Gastroesophageal sphincter (tissue), 4 donors: ENCODE measurements around the gene STUM. TPM values are rescaled to one million over a fixed set of nuclear protein-coding genes. Genes with fewer than 3 reads are reported as not detected.

Experiments used
- ATAC-seq: fragments of 150-250 bp; one replicate; pipeline ENCODE4 v1.9.1; 2016; ENCODE audit warnings: mild to moderate bottlenecking, moderate library complexity
- H3K27ac ChIP-seq, 4 donors: fragments of 200-600 bp; sonication (generic) in 3 of 4; 1 replicate in 3 of 4; 2 replicates in 1 of 4; pipeline ENCODE4 v1.5.1; 2016 to 2019
- H3K27me3 ChIP-seq: fragments of 200-600 bp; sonication (generic); one replicate; pipeline ENCODE4 v1.5.1; 2019
- H3K36me3 ChIP-seq, 2 donors: fragments of 200-600 bp; sonication (generic); one replicate each; pipeline ENCODE4 v1.5.1; 2019; ENCODE audit warnings: control low read depth in 1 of 2
- H3K4me1 ChIP-seq, 3 donors: fragments of 200-600 bp; sonication (generic); 1 replicate in 2 of 3; 2 replicates in 1 of 3; pipeline ENCODE4 v1.5.1; 2016 to 2019; ENCODE audit warnings: control low read depth in 2 of 3
- H3K4me3 ChIP-seq, 2 donors: fragments of 200-600 bp; sonication (generic); one replicate each; pipeline ENCODE4 v1.5.1; 2019; ENCODE audit warnings: mild to moderate bottlenecking in 1 of 2, moderate library complexity in 1 of 2
- H3K9me3 ChIP-seq, 3 donors: fragments of 200-600 bp; sonication (generic); one replicate each; pipeline ENCODE4 v1.5.1; 2017 to 2019; ENCODE audit warnings: control low read depth in 2 of 3
- CTCF ChIP-seq, 4 experiments: fragments of 200-600 bp in 2 of 4; fragments of 450-650 bp in 2 of 4; sonication (generic) in 1 of 4; IDR thresholded peaks; one replicate each; pipeline ENCODE4 v1.5.1; 2017 to 2019; ENCODE audit warnings: antibody characterized with exemption in 4 of 4, mild to moderate bottlenecking in 2 of 4, moderate library complexity in 2 of 4
- EP300 ChIP-seq: sonication (generic); formaldehyde crosslinking; IDR thresholded peaks from one replicate; pipeline ENCODE4 v1.6.1; 2017; ENCODE audit warnings: antibody characterized with exemption, mild to moderate bottlenecking
- POLR2A ChIP-seq, 2 donors: fragments of 450-650 bp; IDR thresholded peaks; one replicate each; pipeline ENCODE4 v1.6.1; 2017; ENCODE audit warnings: antibody characterized with exemption in 2 of 2, mild to moderate bottlenecking in 2 of 2, moderate library complexity in 1 of 2
- POLR2AphosphoS5 ChIP-seq: sonication (generic); formaldehyde crosslinking; IDR thresholded peaks from one replicate; pipeline ENCODE4 v1.6.1; 2017; ENCODE audit warnings: antibody characterized with exemption
- WGBS, 2 donors: methylation state at CpG; one replicate each; pipeline ENCODE4 v1.1.5; 2018; ENCODE audit warnings: low coverage in 1 of 2; 5-methylcytosine and 5-hydroxymethylcytosine counted together
- total RNA-seq, 4 donors: library from RNA; depleted of rRNA; stranded (reverse); fragments of >200 nt; gene quantifications; one replicate each; pipeline ENCODE4 v1.1.0, GENCODE V29; 2016

The STUM gene
- total RNA-seq, 4 donors from 2014 or later, result 2.8 to 9.1 (median 4.5) TPM

GRCh38 chr1:226575436-226575720 lies 26.8 kb downstream of the STUM start:
- ATAC-seq, result no peak
- no peaks in the 10 kb centered on the region for H3K36me3 ChIP-seq
- H3K9me3 ChIP-seq, result no peaks in the 10 kb centered on the region
- peaks cover 0 to 30% (median 9%) of the 10 kb centered on the region in 3 donors for H3K4me1 ChIP-seq
- H3K27ac ChIP-seq, result peak overlapping the region in 3 of 4 donors; percentile 18 to 76 (median 74)
- no CpG with 5 or more reads among the region's 4 CpGs for WGBS, 2 donors
- TF ChIP-seq POLR2A (IDR thresholded peaks at IDR 0.05) (no peak), EP300 (no peak), POLR2AphosphoS5 (no peak), CTCF (IDR thresholded peaks at IDR 0.05) (no peak)
- no peaks in the 10 kb centered on the region for H3K27me3 ChIP-seq
- H3K4me3 ChIP-seq, result no peak overlapping the region

GRCh38 chr1:226575739-226576378 lies 27.3 kb downstream of the STUM start:
- TF ChIP-seq EP300, result no peak
- peak; percentile 46 for TF ChIP-seq POLR2AphosphoS5
- Histone ChIP-seq H3K9me3 (no peaks in the 10 kb centered on the region), H3K27me3 (no peaks in the 10 kb centered on the region), H3K27ac (peak overlapping the region in 3 of 4 donors; percentile 18 to 76 (median 74)), H3K4me3 (no peak overlapping the region), H3K36me3 (no peaks in the 10 kb centered on the region), H3K4me1 (peaks cover 0 to 28% (median 9%) of the 10 kb centered on the region in 3 donors)
- WGBS, 2 donors, result 60 to 64% methylated on average over 1 to 3 of the region's 9 CpGs
- no peak for ATAC-seq

GRCh38 chr1:226576601-226577000 lies 28.0 kb downstream of the STUM start:
- H3K36me3 ChIP-seq, result no peaks in the 10 kb centered on the region
- H3K4me3 ChIP-seq, result no peak overlapping the region
- peaks cover 0 to 28% (median 9%) of the 10 kb centered on the region in 3 donors for H3K4me1 ChIP-seq
- 33 to 58% methylated on average over 1 to 3 of the region's 3 CpGs for WGBS, 2 donors
- no peaks in the 10 kb centered on the region for H3K9me3 ChIP-seq
- no peaks in the 10 kb centered on the region for H3K27me3 ChIP-seq
- TF ChIP-seq CTCF (IDR thresholded peaks at IDR 0.05), result no peak
- TF ChIP-seq POLR2A (IDR thresholded peaks at IDR 0.05), result no peak
- TF ChIP-seq POLR2AphosphoS5, result no peak
- no peak for TF ChIP-seq EP300
- H3K27ac ChIP-seq, result peak overlapping the region in 2 of 4 donors; percentile 74 to 76
- no peak for ATAC-seq

GRCh38 chr1:226577401-226578180 lies 29.0 kb downstream of the STUM start:
- H3K27ac ChIP-seq, result no peak overlapping the region
- ATAC-seq, result no peak
- no peak overlapping the region for H3K4me3 ChIP-seq
- no peaks in the 10 kb centered on the region for H3K9me3 ChIP-seq
- H3K36me3 ChIP-seq, result no peaks in the 10 kb centered on the region
- peaks cover 0 to 28% (median 9%) of the 10 kb centered on the region in 3 donors for H3K4me1 ChIP-seq
- no peaks in the 10 kb centered on the region for H3K27me3 ChIP-seq
- TF ChIP-seq POLR2AphosphoS5, result no peak
- TF ChIP-seq POLR2A (IDR thresholded peaks at IDR 0.05), result no peak
- TF ChIP-seq CTCF (IDR thresholded peaks at IDR 0.05), result no peak
- TF ChIP-seq EP300, result no peak
- WGBS, 2 donors, result 62 to 80% methylated on average over 2 to 11 of the region's 15 CpGs

- Histone ChIP-seq H3K4me1 (peaks cover 0 to 28% (median 9%) of the 10 kb centered on the region in 3 donors), H3K4me3 (no peak overlapping the region), H3K9me3 (no peaks in the 10 kb centered on the region), H3K36me3 (no peaks in the 10 kb centered on the region), H3K27me3 (no peaks in the 10 kb centered on the region), H3K27ac (no peak overlapping the region)
- no peak for TF ChIP-seq CTCF (IDR thresholded peaks at IDR 0.05)
- no peak for ATAC-seq
- 73 to 89% methylated on average over 4 to 8 of the region's 11 CpGs for WGBS, 2 donors
Observed at GRCh38 chr1:226578946-226579578, 30.5 kb downstream of the STUM start.
